Measurements from ENCODE around the gene HAUS6. TPM values are rescaled to one million over a fixed set of nuclear protein-coding genes. Genes with fewer than 3 reads are reported as not detected.
"Not testable (repeated sequence)": the region's sequence is repeated elsewhere in the genome, so short reads cannot be mapped to it uniquely, and the experiment has no call there.

The HAUS6 gene
- total and polyA plus RNA-seq, 4 donors: 1.9 to 10.1 (median 5.6) TPM

GRCh38 chr9:19101203-19101602, 1.5 kb downstream of the HAUS6 start:
- Histone ChIP-seq H3K4me1 (ENCODE audit: control insufficient read depth in 4 of 4, insufficient read depth in 4 of 4, low read length in 3 of 4) (peaks cover 2 to 20% (median 11%) of the 10 kb centered on the region in 4 donors), H3K9me3 (ENCODE audit: control insufficient read depth in 4 of 4, low read length in 3 of 4) (no peaks in the 10 kb centered on the region), H3K27me3 (ENCODE audit: control insufficient read depth in 4 of 4, insufficient read depth in 4 of 4, low read length in 3 of 4) (no peaks in the 10 kb centered on the region), H3K36me3 (ENCODE audit: control insufficient read depth in 4 of 4, insufficient read depth in 3 of 4, low read depth in 1 of 4, low read length in 3 of 4) (peaks cover 0 to 2% (median under 1%) of the 10 kb centered on the region in 4 donors), H3K27ac (ENCODE audit: low read depth in 1 of 2, low read length in 2 of 2) (no peak overlapping the region), H3K9ac (ENCODE audit: low read depth in 1 of 2, low read length in 2 of 2) (no peak overlapping the region), H3K4me3 (ENCODE audit: low read depth in 1 of 3, low read length in 3 of 3) (no peak overlapping the region)
- no peak for DNase-seq (ENCODE audit: low spot score)
- 92% methylated on average over 8 of the region's 8 CpGs for WGBS
- TF ChIP-seq ATF3 (IDR thresholded peaks at IDR 0.05) (no peak), JUND (IDR thresholded peaks at IDR 0.05) (no peak), CTCF (IDR thresholded peaks at IDR 0.05; ENCODE audit: low read depth, low read length, missing input control) (no peak), NR2F2 (IDR thresholded peaks at IDR 0.05) (no peak), GABPA (IDR thresholded peaks at IDR 0.05 in 1 of 2, conservative IDR thresholded peaks at IDR 0.05 in 1 of 2) (no peak), FOXA1 (IDR thresholded peaks at IDR 0.05) (no peak), SP1 (IDR thresholded peaks at IDR 0.05) (no peak), REST (IDR thresholded peaks at IDR 0.05) (no peak)
- TF ChIP-seq, protein P1, sequence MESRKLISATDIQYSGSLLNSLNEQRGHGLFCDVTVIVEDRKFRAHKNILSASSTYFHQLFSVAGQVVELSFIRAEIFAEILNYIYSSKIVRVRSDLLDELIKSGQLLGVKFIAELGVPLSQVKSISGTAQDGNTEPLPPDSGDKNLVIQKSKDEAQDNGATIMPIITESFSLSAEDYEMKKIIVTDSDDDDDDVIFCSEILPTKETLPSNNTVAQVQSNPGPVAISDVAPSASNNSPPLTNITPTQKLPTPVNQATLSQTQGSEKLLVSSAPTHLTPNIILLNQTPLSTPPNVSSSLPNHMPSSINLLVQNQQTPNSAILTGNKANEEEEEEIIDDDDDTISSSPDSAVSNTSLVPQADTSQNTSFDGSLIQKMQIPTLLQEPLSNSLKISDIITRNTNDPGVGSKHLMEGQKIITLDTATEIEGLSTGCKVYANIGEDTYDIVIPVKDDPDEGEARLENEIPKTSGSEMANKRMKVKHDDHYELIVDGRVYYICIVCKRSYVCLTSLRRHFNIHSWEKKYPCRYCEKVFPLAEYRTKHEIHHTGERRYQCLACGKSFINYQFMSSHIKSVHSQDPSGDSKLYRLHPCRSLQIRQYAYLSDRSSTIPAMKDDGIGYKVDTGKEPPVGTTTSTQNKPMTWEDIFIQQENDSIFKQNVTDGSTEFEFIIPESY (IDR thresholded peaks at IDR 0.05): no peak

DNA sequence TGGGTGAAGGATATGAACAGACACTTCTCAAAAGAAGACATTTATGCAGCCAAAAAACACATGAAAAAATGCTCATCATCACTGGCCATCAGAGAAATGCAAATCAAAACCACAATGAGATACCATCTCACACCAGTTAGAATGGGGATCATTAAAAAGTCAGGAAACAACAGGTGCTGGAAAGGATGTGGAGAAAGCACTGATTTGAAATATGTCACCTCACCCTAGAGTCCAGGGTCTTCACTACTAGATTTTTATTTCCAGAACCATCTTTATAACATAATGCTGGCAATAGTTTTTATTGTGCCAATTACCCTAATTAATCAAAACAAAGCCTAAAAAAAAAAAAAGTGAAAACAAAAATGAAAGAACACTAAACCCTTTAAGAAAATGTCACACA, 5.3 kb downstream of the HAUS6 start:
- not testable (repeated sequence) for H3K4me3 ChIP-seq (ENCODE audit: low read depth in 1 of 3, low read length in 3 of 3); H3K27ac ChIP-seq (ENCODE audit: low read depth in 1 of 2, low read length in 2 of 2); H3K9ac ChIP-seq (ENCODE audit: low read depth in 1 of 2, low read length in 2 of 2); H3K27me3 ChIP-seq (ENCODE audit: control insufficient read depth in 4 of 4, insufficient read depth in 4 of 4, low read length in 3 of 4); H3K9me3 ChIP-seq (ENCODE audit: control insufficient read depth in 4 of 4, low read length in 3 of 4); DNase-seq (ENCODE audit: low spot score)
- Histone ChIP-seq H3K36me3 (ENCODE audit: control insufficient read depth in 4 of 4, insufficient read depth in 3 of 4, low read depth in 1 of 4, low read length in 3 of 4) (peaks cover 9 to 21% (median 11%) of the 10 kb centered on the region in 4 donors), H3K4me1 (ENCODE audit: control insufficient read depth in 4 of 4, insufficient read depth in 4 of 4, low read length in 3 of 4) (peaks cover 2 to 20% (median 11%) of the 10 kb centered on the region in 4 donors)
